Measurements from ENCODE around the gene TEKT5.
"Not testable (repeated sequence)": the region's sequence is repeated elsewhere in the genome, so short reads cannot be mapped to it uniquely, and the experiment has no call there.

TEKT5 gene

DNA sequence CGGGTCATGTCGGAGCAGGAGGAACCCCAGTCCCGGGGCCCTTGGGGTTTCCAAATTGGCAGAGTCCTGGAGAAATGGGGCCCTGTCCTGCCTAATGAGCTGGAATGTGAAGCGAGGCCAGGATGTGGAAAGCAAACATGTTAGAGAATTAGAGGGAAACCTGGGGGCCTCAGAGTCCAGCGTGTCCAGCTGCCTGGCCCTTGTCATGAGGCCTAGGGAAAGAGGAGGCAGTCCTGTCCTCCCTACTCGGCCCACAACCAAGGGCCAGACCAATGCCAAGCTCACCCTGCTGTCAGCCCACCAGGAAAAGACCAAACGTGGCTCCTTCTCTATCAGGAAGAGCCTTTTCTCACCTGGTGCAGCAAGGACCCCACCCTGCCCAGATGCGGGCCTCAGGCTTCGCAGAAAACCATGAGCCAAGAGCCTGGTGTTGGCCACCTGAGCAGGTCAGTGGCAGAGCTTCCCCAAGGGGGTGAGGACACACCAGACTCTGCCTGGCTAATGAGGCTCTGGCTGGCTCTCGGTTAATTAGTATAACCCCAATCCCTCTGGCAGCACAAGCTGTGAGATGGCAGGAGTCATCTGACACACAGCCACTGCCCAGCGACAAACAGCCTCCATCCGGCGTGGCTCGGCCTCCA, 10.1 kb downstream of the TEKT5 start:
- no peak for DNase-seq (ENCODE audit: low read depth in 2 of 2)

DNA sequence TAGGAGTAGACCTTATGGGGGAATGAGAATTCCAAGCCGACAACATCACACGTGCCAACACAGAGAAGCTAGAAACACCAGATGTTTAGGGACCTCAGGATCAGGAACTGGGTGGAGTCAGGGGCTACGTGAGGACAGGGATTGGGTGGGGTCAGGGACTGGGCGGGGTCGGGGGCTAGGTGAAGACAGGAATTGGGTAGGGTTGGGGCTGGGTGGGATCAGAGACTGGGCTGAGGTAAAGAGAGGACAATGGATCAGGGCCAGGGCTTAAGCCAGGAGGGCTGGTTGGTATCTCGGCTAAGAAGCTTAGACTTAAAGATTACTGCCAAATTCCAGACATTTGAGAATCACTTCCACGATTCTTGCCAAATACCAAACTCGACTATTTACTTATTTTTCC, 11.6 kb downstream of the TEKT5 start:
- no peak for DNase-seq (ENCODE audit: low read depth in 2 of 2)

- no peak for DNase-seq (ENCODE audit: low read depth in 2 of 2)
Observed at GRCh38 chr16:10682604-10683003, 12.1 kb downstream of the TEKT5 start.

DNA sequence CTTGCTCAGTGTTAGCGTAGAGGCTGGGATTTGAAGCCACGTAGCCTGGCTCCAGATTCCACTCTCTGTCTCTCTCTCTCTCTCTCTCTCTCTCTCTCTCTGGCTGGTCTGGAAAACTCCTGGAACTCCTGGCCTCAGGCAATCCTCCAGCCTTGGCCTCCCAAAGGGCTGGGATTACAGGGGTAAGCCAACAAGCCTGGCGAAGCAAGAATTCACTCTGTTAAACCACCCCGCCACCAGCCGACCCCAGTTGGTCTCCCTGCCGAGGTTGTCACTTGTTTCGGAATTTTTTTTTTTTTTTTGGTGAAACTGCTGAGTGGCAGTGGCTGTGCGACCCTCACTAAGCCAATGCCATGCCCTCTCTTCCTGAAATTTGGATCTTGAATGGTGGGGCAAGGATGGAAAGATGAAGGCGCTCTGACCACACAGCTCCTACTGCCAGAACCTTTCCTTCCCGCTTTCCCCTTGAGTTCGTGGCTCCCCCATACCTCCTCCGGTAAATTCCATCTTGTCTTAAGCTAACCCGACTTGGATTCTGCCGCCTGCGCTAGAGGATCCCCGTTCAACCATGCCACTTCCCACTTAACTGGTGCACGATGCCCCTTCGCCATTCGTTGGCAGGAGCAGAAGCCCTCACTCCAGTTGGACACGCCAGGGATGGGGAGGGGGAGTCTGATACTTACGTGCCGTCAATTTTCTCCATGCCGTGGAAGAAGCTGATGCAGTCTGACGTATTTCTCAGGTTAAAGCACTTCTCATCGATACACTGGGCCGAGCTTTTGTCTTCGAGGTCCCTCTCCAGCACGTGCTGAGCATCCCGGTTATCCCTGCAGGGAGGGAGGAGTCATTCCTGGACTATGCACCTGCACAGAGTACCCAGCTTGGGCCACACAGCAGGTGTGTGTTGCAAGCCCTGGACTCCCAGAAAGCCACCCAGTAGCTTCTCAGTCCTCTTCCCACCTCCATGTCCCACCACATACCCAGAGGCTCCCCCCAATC, 13.1 kb downstream of the TEKT5 start:
- no peak for DNase-seq (ENCODE audit: low read depth in 2 of 2)

GRCh38 chr16:10679921-10680320, 14.8 kb downstream of the TEKT5 start:
- no peak for DNase-seq (ENCODE audit: low read depth in 2 of 2)

DNA sequence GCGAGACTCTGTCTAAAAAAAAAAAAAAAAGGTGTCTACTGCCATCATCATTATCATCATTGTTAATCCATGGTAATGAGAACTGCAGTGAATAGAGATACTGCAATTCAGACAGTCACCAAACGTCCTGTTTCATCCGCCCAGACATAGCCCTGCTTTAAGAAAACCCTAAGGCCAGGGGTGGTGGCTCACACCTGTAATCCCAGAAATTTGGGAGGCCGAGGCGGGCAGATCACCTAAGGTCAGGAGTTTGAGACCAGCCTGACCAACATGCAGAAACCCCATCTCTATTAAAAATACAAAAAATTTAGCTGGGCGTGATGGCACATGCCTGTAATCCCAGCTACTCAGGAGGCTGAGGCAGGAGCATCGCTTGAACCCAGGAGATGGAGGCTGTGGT, 15.3 kb downstream of the TEKT5 start:
- not testable (repeated sequence) for DNase-seq (ENCODE audit: low read depth in 2 of 2)

DNA sequence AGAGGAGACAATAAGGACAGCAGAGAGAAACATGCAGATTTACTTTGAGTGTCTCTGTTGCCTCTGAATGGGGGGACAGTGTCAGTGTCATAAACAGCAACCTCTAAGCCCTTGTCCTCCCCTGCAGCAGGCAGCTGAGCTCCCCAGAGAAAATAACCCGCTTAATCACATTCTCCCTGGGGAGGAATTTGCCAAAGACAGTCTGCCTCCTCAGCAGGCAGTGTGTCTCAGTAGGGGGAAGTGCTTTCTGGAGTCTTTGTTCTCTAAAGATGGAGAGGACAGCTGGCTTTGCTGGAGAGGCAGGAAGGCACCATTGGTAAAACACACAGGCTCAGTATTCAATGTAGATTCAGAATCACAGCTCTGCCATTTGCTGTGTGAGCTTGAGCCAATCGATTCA, 16.1 kb downstream of the TEKT5 start:
- no peak for DNase-seq (ENCODE audit: low read depth in 2 of 2)

GRCh38 chr16:10676284-10676683, 18.4 kb downstream of the TEKT5 start:
- DNase-seq (ENCODE audit: low read depth in 2 of 2): no peak

GRCh38 chr16:10675861-10676260, 18.9 kb downstream of the TEKT5 start:
- no peak for DNase-seq (ENCODE audit: low read depth in 2 of 2)

DNA sequence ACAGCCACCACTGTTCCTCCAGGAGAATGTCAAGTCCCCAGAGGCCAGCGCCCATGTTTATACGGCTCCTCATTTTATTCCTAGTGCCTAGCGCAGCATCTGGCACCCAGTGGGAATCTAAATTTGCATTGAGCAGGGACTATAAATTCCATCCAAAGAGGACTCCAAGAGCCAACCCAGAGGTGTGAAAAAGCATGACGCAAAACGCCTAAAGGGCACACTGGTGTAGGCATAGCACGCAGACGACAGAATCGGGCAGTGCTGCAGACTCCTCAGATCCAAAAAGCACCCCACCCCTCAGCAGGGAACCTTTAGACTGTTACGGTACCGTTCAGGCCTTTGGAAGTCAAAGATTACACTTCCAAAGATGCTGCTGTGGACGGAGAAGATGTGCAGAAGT, 19.5 kb downstream of the TEKT5 start:
- DNase-seq (ENCODE audit: low read depth in 2 of 2): no peak

DNA sequence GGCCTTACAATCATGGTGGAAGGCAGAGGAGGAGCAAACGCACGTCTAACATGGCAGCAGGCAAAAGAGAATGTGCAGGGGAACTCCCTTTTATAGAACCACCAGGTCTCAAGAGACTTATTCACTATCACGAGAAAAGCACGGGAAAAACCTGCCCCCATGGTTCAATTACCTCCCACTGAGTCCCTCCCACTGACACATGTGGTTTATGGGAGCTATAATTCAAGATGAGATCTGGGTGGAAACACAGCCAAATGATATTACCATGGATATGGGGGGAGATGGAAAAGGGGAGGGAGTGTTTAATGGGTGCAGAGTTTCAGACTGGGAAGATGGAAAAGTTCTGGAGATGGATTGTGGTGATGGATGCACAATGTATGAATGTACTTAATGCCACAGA, 23.0 kb downstream of the TEKT5 start:
- no peak for DNase-seq (ENCODE audit: low read depth in 2 of 2)

GRCh38 chr16:10669791-10670190, 24.9 kb downstream of the TEKT5 start:
- no peak for DNase-seq (ENCODE audit: low read depth in 2 of 2)

DNA sequence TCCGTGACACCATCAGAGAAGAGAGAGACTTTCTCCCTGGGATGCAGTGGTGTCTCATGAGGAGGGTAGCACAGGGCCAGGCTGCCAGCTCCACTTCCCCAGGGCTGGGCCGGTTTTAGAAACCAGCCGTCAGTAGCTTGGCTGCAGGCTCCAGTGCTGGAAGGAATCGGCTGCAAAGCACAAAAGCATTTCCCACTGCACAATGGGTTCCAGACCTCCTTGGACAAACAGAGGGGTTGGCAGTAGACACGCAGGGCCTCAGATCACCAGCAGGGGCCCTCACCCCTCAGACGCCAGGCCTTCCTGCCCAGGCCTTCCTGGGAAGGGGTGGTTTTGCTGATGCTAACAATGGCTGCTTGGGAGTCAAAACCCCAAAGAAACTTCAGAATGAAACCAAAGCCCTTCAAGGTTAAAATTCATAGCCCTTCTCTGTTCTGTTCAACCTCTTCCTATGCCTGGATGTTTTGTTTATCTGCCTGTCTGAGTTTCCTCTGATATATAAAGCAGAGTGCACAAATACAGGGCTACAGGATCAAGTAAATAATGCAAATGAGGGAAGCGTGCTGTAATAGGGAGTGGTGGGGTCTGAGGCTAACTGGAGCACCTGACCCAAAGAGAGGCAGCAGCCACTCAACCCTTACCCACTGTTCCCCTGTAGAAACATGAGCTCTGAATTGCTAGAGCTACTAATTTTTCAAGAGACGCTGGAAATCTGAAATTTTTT, 26.2 kb downstream of the TEKT5 start:
- DNase-seq (ENCODE audit: low read depth in 2 of 2): peak in 1 of 2 donors; percentile 0

- no peak for DNase-seq (ENCODE audit: low read depth in 2 of 2)
Observed at GRCh38 chr16:10667239-10667638, 27.5 kb downstream of the TEKT5 start.

DNA sequence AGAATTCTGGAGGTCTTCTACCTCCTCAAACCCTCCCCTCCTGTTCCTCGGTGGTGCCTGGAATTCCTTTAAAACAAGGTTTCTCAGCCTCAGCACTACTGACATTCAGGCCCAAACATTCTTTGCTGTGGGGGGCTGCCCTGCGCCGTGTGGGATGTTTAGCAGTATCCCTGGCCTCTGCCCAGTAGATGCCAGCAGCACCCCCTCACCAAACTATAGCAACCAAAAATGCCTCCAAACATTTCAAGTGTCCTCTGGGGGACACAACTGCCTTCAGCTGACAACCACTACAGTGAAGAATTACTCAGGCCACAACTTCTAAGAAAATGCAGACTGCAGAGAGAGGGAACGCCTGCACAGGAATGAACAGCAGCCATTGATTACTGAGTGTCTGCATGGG, 28.4 kb downstream of the TEKT5 start:
- DNase-seq (ENCODE audit: low read depth in 2 of 2): no peak

DNA sequence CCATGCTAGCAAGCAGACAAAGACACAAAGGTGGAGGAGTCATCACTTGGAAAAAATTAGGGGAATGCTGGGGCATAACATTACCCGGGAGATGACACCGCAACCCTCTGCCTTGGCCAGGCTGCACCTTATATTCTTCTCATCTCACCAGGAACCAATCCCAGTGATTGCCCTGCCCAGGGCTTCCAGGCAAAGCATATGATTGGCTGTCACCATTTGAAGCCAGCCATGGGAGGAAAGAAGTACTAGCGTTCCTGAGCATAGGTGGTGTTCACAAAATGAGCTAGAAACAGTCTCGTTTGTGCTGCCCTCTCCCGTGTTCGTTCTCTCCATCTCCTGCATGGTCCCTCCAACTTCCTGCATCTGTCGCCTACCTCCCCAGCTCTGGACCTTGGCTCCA, 29.6 kb downstream of the TEKT5 start:
- no peak for DNase-seq (ENCODE audit: low read depth in 2 of 2)

DNA sequence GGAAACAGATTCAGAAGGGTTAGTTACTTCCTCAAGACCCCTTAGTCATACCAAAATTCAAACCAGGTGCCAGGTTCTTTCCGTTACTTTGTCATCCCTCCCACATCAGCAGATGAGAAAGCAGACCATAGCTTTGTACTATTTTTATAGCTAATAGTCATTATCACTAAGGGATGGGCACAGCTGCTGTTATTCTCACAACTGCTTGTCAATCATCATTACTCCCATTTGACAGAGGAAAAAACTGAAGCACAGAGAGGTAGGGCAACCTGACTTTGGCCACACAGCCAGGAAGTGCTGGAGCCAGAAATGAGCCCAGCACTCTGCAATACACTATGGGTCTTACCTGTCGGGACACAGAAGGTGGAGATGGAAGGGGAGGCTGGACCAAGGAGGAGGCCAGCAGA, 30.0 kb downstream of the TEKT5 start:
- DNase-seq (ENCODE audit: low read depth in 2 of 2): no peak

DNA sequence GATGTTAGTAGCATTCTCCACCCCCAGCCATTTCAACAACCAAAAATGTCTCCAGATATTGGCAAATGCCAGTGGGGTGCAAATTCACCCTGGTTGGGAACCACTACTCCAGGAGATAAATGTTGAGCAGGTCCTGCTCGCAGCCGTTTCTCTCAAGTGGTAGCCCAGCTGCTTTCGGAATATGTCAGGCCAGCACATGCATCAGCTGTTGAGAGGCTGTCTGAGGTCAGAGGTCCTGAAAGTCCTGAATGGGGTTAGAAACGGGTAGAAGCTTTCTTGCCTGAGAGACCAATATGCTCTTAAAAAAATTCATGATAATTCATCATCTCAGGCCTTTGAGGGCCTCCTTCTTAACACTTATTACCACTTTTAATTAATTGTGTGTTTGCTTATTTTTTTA, 31.0 kb downstream of the TEKT5 start:
- DNase-seq (ENCODE audit: low read depth in 2 of 2): no peak

- no peak for DNase-seq (ENCODE audit: low read depth in 2 of 2)
Observed at GRCh38 chr16:10663146-10663545, 31.6 kb downstream of the TEKT5 start.

GRCh38 chr16:10662212-10662611, 32.5 kb downstream of the TEKT5 start:
- no peak for DNase-seq (ENCODE audit: low read depth in 2 of 2)

DNA sequence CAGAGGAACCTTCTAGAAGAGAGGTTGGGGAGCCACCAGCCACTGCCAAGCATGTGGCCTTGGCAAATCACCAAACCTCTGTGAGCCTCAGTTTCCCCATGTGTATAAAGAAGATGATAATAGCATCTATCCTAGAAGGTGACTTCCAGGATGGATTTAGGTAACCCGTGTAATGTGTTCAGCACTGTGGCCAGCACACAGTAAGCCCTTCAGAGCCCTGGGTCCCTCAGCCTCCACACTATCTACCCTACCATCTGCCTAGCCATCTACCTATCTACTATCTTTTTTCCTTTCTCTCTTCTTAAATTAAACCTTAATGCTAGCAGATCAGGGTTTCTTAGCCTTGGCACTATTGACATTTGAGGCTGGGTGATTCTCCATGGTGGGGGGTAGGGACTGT, 33.0 kb downstream of the TEKT5 start:
- DNase-seq (ENCODE audit: low read depth in 2 of 2): no peak

DNA sequence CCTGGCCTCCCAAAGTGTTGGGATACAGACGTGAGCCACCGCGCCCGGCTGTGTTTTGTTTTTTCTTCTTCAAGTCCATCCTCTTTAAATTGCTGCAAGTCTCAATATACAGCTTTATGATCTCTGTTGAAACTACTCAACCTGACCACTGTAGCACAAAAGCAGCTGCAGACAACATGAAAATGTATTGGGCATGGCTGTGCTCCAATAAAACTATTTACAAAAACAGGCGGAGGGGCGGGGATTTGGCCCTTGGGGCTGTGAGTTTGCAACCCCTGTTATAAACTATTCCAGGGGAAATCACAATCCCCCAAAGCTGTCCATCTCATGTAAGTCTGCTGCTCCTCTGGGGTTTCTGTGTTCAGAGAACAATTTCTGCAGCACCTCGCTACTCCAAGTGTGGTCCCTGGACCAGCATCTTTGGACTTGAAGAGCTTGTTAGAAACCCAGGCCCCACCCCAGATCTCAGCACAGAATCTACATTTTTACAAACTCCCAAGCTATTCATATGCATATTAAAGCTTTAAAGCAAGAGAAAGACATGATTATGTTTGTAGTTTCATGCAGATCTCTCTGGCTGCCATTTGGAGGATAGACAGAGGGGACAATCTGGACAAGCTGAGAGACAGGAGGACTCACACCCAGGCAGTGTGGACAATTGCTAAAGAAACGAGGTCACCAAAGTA, 33.6 kb downstream of the TEKT5 start:
- DNase-seq (ENCODE audit: low read depth in 2 of 2): no peak

All from stimulated activated CD4-positive, alpha-beta T cell treated with anti-CD3 and anti-CD28 coated beads, Interleukin-1b, Interleukin-23, amount 100 ng/mL, for 1 hour (primary cell).